GM15510 (cell line): ENCODE data around the gene LIM2.

Experiments
- POLR2A ChIP-seq: IDR thresholded peaks from 3 replicates; pipeline ENCODE4 v1.6.1; 2011; ENCODE audit warnings: borderline replicate concordance; ENCODE audit not compliant: insufficient read length; ENCODE audit errors: extremely low read depth

Gene LIM2

GRCh38 chr19:51372021-51372648 lies 15.6 kb downstream of the LIM2 start:
- no peak for TF ChIP-seq POLR2A

DNA sequence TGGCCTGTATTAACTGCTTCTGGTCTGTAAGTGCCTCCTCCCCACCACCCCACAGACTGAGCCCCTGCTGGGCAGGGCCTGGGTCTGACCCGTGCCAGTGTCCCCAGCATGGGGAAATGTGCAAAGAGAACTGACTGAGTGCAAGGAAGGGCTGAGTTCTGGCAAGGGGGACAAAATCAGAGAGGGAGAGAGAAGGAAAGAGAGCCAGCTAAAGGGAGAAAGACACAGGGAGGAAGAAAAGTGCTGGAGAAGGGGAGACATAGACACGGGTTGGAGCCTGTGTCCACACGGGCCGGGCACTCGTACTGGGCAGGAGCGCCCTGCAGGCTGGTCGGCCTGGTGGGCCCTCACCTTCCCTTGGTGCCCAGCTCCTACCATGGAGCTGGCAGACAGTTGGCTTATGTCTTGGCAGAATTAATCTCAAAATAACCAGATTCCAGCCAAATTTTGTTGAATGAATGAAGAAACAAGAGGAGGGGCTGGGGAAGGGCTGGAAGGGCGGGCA lies 16.5 kb downstream of the LIM2 start:
- TF ChIP-seq POLR2A = no peak

DNA sequence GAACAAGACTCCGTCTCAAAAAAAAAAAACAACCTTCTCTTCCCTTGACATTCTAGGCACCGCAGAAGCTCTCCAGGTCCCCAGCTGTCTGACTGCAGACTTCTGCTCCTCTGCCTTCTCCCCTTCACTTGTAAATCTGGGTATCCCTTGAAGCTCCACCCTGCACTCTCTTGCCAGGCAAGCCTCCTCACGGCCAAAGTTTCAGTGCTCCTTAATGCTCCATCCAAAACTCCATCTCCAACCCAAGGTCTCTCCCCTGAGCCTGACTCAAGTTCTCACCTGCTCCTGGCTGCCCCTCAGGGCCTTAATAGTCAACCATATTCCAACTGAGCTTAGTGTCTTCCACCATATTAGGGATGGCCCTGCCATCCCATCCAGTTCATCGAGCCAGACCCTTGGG lies 17.5 kb downstream of the LIM2 start:
- TF ChIP-seq POLR2A = no peak

DNA sequence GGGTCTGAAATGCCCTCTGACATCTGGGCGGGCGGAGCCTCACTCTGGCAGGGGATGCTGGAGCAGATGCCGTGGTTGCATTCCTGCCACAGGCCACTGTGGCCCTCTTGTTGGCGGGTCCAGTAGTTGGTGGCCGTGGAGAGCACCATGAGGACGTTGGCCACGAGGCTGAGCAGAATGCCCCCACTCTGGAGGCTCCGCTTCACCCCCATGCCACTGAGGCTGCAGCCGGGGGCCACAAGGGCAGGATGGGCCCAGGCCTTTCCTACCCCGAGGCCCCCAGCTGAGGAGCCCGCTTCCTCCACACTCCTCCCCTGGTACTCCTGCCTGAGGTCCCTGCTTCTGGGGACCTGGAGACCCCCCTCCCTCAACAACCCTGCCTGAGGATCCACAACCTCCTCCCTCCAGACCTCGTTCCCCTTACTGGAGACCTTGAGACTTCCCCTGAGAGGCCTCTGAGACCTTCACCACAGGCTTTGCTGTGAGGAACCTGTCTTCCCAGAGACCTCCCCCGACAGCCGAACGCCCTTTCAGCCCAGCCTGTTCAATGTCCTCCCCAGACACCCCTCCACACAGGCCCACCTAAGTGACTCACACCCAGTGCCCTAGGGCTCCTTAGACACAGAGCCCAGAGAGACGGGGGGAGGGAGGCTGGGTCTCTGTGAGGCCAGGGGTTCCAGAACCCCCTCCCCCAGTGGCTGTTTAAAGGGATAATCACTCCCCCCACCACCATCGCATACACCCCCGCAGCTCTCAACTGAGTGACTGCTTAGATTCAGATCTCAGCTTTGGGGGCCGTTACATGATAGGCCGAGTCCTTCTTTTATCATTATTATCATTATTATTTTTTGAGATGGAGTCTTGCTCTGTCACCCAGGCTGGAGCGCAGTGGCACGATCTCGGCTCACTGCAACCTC lies 19.1 kb downstream of the LIM2 start, which contains the start of gene CLDND2:
CLDND2 (minus strand) TSS at position 638 of the 917 bp plus-strand sequence; CDS start at position 212, 426 bp downstream.
- TF ChIP-seq POLR2A = no peak

- TF ChIP-seq POLR2A = peak; percentile 76
Observed at GRCh38 chr19:51367565-51368365, 20.0 kb downstream of the LIM2 start.

- TF ChIP-seq POLR2A = no peak
Observed at GRCh38 chr19:51367255-51367564, 20.6 kb downstream of the LIM2 start.

GRCh38 chr19:51366389-51367254 lies 21.2 kb downstream of the LIM2 start:
- peak; percentile 72 for TF ChIP-seq POLR2A

- TF ChIP-seq POLR2A = peak; percentile 62
Observed at GRCh38 chr19:51365965-51366388, 21.8 kb downstream of the LIM2 start, which contains the start of gene ETFB. Gene ETFB (minus strand): TSS chr19:51366388. CDS start chr19:51366326, 62 bp downstream.

GRCh38 chr19:51365211-51365964 lies 22.4 kb downstream of the LIM2 start:
- no peak for TF ChIP-seq POLR2A

GRCh38 chr19:51364200-51365106 lies 23.3 kb downstream of the LIM2 start:
- TF ChIP-seq POLR2A = no peak

DNA sequence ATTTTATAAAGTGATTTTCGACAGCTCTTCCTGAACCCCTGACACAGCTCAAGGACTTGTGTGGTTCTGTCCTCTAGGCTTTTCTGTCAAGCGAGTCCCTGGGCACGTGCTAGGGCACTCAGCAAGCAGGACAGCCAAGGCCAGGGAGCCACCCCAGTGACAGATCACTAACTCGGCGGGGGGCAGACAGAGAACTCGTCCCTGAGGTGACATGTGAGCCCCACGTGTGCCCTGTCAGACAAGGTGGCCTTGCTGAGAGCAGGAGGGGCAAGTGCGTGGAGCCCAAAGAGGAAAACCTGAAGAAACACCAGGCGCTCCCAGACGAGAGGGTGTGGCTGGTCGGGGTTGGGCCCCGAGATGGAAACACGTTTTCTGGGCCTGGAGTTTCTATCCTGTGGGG lies 26.5 kb downstream of the LIM2 start:
- TF ChIP-seq POLR2A = no peak

DNA sequence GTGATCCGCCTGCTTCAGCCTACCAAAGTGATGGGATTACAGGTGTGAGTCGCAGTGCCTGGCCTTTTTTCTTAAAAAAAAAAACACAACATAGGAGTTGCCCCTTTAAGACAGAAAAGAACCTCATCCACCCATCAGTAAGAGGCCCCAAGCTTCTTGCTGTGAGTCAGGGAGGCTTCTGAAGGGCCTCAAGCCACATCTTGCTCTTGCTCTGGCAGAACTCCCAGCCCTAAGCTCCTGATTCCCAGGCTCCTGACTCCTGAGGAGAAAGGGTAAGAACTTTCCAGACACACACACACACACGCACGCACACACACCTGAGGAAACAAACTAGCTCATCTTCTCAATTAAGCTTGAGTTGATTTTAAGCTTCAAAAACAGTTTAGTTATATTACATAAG lies 28.5 kb downstream of the LIM2 start:
- no peak for TF ChIP-seq POLR2A

- TF ChIP-seq POLR2A = no peak
Observed at GRCh38 chr19:51357952-51358351, 29.8 kb downstream of the LIM2 start.
